ENCODE data around the gene SHTN1. TPM values are rescaled to one million over a fixed set of nuclear protein-coding genes. Genes with fewer than 3 reads are reported as not detected.

SHTN1 gene
- total RNA-seq, 1 donor from 2014 or later: 38.6 TPM

DNA sequence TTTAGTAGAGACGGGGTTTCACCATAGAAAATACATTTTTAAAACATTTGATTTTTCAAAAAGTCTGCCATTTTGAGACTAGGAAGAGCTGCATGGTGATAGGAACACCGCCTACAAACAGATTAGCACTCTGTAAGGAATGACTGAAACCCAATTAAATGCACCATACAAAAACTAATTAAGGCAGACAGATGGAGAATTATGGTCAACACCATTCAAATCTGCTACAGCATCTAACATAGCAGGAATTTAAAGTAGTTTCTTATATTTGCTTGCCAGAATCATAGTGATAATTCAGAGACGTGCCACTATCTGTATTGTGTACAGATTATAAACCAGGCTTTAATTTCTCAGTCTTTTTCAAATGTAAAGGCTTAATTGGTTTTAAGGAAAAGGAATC, 87.5 kb downstream of the SHTN1 start:
- TF ChIP-seq, protein P1, sequence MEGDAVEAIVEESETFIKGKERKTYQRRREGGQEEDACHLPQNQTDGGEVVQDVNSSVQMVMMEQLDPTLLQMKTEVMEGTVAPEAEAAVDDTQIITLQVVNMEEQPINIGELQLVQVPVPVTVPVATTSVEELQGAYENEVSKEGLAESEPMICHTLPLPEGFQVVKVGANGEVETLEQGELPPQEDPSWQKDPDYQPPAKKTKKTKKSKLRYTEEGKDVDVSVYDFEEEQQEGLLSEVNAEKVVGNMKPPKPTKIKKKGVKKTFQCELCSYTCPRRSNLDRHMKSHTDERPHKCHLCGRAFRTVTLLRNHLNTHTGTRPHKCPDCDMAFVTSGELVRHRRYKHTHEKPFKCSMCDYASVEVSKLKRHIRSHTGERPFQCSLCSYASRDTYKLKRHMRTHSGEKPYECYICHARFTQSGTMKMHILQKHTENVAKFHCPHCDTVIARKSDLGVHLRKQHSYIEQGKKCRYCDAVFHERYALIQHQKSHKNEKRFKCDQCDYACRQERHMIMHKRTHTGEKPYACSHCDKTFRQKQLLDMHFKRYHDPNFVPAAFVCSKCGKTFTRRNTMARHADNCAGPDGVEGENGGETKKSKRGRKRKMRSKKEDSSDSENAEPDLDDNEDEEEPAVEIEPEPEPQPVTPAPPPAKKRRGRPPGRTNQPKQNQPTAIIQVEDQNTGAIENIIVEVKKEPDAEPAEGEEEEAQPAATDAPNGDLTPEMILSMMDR (IDR thresholded peaks at IDR 0.05; ENCODE audit: unreplicated experiment): no peak
- H3K27me3 Mint-ChIP-seq (ENCODE audit: low read depth): no peaks in the 10 kb centered on the region
- peaks cover 29% of the 10 kb centered on the region for H3K36me3 Mint-ChIP-seq
- no peaks in the 10 kb centered on the region for H3K4me1 Mint-ChIP-seq
- no peak overlapping the region for H3K4me3 Mint-ChIP-seq
- no peaks in the 10 kb centered on the region for H3K9me3 Mint-ChIP-seq
- no peak for DNase-seq (ENCODE audit: low spot score in 2 of 2, unreplicated experiment in 2 of 2)
- no peak overlapping the region for H3K27ac Mint-ChIP-seq

GRCh38 chr10:116915340-116915739, 89.6 kb downstream of the SHTN1 start:
- Mint-ChIP-seq H3K27ac (no peak overlapping the region), H3K4me3 (no peak overlapping the region), H3K9me3 (no peaks in the 10 kb centered on the region), H3K4me1 (no peaks in the 10 kb centered on the region), H3K27me3 (ENCODE audit: low read depth) (no peaks in the 10 kb centered on the region), H3K36me3 (peaks cover 19% of the 10 kb centered on the region)
- TF ChIP-seq, protein P1 (IDR thresholded peaks at IDR 0.05; ENCODE audit: unreplicated experiment): no peak
- no peak for DNase-seq (ENCODE audit: low spot score in 2 of 2, unreplicated experiment in 2 of 2)

DNA sequence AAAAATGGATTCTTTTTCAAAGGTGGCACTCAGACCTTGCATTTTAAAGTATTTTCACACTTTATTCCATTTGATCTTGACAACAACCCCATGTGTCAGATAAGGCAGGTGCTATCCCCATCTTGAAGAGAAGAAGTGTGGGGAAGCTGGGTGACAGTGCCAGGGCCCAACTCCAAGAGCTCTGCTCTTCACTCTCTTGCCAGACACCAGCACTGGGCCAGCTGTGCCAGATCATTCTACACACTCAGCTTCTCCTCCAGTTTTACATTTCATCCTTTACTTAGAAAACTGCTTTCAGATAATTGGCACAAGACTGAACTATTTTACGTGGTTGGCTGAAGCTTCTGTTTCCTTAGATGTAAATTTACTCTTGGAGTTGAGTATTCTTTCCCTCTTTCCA, 91.3 kb downstream of the SHTN1 start:
- DNase-seq (ENCODE audit: low spot score in 2 of 2, unreplicated experiment in 2 of 2): no peak
- H3K9me3 Mint-ChIP-seq: no peaks in the 10 kb centered on the region
- H3K27ac Mint-ChIP-seq: no peak overlapping the region
- TF ChIP-seq, protein P1 (IDR thresholded peaks at IDR 0.05; ENCODE audit: unreplicated experiment): no peak
- H3K27me3 Mint-ChIP-seq (ENCODE audit: low read depth): no peaks in the 10 kb centered on the region
- H3K36me3 Mint-ChIP-seq: peaks cover 13% of the 10 kb centered on the region
- H3K4me3 Mint-ChIP-seq: no peak overlapping the region
- H3K4me1 Mint-ChIP-seq: no peaks in the 10 kb centered on the region

- no peak for DNase-seq (ENCODE audit: low spot score in 2 of 2, unreplicated experiment in 2 of 2)
- TF ChIP-seq, protein P1 (IDR thresholded peaks at IDR 0.05; ENCODE audit: unreplicated experiment): no peak
- H3K4me1 Mint-ChIP-seq: peaks cover 7% of the 10 kb centered on the region
- H3K27ac Mint-ChIP-seq: no peak overlapping the region
- H3K27me3 Mint-ChIP-seq (ENCODE audit: low read depth): no peaks in the 10 kb centered on the region
- H3K36me3 Mint-ChIP-seq: peaks cover 11% of the 10 kb centered on the region
- no peak overlapping the region for H3K4me3 Mint-ChIP-seq
- H3K9me3 Mint-ChIP-seq: no peaks in the 10 kb centered on the region
Measured at GRCh38 chr10:116912162-116912561, 92.8 kb downstream of the SHTN1 start.

GRCh38 chr10:116910910-116911309, 94.1 kb downstream of the SHTN1 start:
- no peaks in the 10 kb centered on the region for H3K9me3 Mint-ChIP-seq
- H3K27me3 Mint-ChIP-seq (ENCODE audit: low read depth): no peaks in the 10 kb centered on the region
- peaks cover 11% of the 10 kb centered on the region for H3K36me3 Mint-ChIP-seq
- H3K4me1 Mint-ChIP-seq: peaks cover 11% of the 10 kb centered on the region
- no peak for DNase-seq (ENCODE audit: low spot score in 2 of 2, unreplicated experiment in 2 of 2)
- H3K27ac Mint-ChIP-seq: no peak overlapping the region
- no peak overlapping the region for H3K4me3 Mint-ChIP-seq
- TF ChIP-seq, protein P1 (IDR thresholded peaks at IDR 0.05; ENCODE audit: unreplicated experiment): no peak

- Mint-ChIP-seq H3K9me3 (no peaks in the 10 kb centered on the region), H3K4me3 (no peak overlapping the region), H3K27me3 (ENCODE audit: low read depth) (no peaks in the 10 kb centered on the region), H3K27ac (no peak overlapping the region), H3K36me3 (peaks cover 4% of the 10 kb centered on the region), H3K4me1 (peaks cover 11% of the 10 kb centered on the region)
- no peak for DNase-seq (ENCODE audit: low spot score in 2 of 2, unreplicated experiment in 2 of 2)
- TF ChIP-seq, protein P1 (IDR thresholded peaks at IDR 0.05; ENCODE audit: unreplicated experiment): no peak
Measured at GRCh38 chr10:116909307-116909706, 95.7 kb downstream of the SHTN1 start.
